CD4-positive, alpha-beta T cell treated with Interleukin-17A for 4 hours (primary cell): ENCODE results near the gene BOD1.

ENCODE experiments used
- DNase-seq: peaks from one replicate; pipeline ENCODE4 v3.0.0-alpha.2; 2020; ENCODE audit warnings: mixed read lengths

BOD1 gene

DNA sequence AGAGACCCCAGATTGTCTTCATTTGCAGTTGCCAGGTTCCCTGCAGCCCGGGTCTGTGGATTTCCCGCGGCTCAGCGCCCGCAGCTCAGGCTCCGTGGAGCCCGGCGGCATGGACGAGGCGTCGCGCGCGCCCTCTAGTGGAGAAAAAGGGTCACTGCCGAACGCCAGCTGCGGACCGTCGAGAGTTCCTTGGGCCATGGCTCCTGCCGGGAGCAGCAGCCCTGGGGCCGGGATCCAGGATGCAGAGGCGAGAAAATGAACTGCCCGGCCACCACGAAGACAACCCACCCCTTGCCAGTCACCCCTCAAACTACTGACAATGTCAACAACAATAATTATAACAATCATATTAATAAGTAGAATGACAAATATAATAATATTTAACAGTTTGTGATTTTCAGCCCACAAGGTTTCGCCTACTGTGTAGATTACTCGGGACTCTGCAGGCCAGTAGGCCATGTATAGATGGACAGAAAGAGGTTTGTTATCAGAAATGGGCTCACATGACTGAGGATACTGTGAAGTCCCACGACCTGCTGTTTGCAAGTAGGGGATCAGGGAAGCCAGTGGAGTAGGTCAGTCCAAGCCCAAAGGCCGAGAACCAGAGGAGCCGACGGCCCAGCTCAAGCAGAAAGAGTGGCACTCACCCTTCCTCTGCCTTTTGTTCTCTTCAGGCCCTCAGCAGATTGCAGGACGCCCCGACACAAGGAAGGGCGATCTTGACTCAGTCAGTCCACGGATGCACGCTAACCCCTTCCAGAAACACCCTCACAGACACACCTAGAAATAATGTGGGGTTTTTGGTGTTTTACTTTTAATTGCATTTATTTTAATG lies 43.1 kb downstream of the BOD1 start:
- DNase-seq = peak; percentile 71

DNA sequence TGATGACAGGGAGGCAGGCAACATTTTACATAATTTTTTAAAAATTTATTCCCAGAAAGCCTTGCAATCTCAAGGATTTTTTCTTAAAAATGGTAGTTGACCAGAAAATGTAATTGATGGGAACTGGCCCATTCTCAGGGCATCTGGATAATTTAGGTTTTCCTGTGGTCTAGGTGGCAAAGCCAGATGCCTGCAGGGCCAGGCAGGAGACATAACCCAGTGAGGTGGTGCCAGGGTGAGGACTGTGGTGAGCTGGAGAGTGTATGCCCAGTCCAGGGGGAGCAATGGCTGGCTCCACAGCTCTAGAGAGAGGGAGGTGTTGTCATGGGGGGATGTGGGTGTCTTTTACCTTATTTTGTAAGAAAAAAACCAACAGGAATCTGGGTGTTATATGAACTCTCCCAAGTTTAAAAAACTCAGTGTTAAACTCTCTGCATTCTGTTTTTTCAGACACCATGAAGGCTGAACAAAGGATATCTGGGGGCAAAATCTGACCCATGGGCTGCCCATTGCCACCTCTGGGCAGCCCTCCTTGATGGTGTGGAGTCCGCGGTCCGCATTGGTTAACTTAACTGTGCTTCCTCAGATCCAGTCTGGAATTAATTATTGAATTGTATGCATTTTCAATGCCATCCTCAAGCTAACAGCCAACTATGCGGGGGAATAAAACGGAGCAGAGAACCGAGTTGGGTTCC lies 43.9 kb downstream of the BOD1 start:
- DNase-seq = no peak

DNA sequence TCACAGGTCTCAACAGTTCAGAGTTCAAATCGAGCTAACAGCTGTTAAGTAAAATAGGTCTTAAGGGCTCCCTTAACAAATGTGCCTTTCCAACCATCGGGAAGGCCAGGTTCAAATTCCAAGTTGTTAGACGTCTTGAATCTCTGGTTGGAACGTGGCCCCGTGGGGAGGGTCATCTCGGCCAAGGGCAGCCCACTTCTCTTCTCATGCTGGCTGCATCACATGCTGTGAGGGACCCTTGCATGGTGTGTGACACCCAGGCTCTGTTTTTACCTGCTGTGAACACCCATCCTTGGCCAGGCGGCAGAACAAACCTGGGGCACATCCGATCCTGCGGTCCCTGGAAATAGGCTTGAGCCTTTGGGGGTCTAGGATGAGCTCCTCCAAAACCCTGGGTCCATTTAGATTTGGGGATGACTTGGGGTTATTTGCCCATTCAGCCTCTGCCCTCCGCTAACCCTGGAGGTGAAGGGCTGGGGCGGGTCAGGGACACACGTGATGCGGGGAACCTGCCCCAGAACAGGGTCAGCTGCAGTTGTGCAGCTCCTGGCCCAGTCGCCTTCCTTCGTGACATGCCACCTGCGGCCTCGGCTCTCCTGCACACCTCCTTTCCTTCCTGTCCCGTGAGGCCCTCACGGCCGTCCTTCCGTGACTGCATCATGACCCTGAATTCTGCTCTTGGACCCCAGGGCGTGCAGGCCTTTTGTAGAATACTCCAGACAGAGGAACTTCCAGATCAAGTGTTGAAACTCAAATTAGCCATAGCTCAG lies 45.9 kb downstream of the BOD1 start:
- DNase-seq = no peak

DNA sequence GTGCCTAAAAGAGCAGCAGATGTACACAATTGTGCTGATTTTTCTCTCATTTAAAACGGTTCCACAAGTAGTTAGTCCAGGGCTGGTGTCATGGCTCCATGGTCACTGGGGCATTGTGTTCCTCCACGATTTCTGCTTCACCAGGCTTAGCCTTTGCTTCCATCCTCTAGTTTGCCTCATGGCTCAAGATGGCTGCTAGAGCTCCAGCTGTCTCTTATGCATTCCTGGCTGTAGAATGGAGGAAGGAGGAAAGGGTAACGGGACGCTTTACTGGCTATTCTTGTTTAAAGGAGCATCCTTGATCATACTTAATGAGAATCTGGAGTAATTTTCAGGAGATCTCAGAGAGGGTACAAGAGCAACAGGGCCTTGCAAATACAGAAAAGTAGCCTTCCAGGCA lies 47.7 kb downstream of the BOD1 start:
- no peak for DNase-seq

DNA sequence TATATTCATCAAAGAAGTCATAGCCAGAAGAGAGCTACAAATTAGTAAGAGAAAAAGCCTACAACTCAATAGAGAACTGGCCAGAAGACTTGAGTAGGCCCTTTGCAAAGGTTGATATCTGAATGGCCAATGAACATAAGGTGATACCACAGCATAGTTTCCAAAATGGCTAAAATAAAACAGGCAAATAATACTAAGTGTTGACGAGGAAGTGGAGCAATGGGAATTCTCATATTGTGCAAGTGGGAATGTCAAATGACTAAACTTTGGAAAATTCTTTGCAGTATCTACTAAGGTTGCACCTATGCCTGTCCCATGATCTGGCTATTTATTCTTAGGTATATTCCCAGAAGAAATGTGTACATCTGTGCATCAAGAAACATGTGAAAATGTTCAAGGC lies 48.3 kb downstream of the BOD1 start:
- DNase-seq = no peak

DNA sequence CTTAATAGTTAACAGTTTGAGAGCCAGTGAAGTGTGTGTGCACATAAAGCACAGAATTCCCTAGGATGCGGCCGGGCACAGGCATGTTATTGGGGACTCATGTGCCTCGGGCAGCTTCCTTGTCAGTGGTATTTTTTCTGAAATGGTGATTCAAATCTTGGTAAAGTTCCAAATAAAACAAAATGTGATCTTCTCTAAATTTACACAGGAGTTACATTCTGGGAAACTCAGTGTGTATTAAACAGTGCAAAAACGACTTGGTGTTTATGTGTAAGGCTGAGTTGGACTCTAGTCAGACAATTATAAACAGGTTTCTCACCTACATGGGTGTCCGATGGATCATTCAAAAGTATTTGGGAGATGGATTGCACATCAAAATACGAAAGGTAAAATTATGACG lies 48.9 kb downstream of the BOD1 start:
- DNase-seq = no peak

DNA sequence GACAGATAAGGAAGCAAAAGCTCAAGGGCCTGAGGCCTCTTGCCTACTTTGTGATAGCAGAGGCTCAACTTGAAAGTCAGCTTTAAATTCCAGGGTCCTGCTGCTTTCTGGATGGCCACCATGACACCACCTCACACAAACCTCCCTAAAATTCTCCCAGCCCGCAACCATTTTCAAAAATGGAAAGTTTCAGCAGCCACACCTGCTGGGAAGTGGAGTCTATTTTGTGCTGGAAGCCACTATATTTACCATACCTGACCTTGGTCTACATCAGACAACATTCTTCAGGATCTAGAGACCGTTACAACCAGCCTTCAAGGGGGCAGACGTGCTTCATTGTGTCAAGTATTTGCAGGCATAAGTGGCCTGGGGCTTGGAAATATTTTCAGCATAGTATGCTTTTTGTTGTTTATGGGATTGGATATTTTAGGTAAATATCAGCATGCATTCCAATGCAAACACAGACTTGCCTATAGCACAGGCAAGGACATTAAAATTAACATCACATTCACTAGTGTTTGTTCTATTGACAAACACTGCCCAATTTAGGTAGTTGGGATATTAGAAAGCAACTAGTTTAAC lies 50.9 kb downstream of the BOD1 start:
- DNase-seq = no peak

DNA sequence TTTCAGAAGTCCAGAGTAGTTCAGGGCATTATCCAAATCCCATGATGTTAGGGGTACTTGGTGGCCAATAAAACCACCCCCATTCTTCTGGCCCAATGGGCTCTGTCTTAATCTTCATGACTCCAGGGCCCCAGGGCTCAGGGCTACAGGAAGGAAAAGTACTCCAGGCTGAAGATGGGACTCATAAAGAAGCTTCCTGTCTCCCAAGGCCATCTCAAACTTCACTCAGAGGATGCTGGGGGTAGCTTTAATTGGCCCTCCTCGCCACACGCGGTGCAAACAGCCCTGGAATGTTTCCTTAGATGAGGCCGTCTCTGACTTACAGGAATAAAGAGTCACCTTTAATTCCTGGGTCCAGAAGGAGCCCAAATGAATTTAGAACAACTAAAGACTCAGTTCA lies 52.3 kb downstream of the BOD1 start:
- no peak for DNase-seq

DNA sequence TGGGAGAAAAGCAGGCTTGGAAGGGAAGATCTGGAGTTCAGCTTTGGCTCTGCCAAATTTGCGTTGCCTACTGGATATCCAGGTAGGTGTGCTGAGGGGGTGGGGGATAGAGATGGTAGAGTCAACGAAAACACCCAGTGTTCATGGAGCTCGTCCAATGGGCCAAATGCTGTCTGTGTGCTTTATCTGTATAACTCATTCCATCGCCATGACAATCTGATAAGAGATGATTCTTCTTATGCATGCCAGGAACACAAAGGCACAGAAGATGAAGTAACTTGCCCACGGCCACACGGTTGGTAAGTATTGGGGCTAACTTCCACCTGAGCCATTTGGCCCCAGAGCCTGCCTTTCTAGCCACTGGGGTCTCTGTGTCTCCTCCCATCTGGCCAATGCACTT lies 53.2 kb downstream of the BOD1 start:
- no peak for DNase-seq

DNA sequence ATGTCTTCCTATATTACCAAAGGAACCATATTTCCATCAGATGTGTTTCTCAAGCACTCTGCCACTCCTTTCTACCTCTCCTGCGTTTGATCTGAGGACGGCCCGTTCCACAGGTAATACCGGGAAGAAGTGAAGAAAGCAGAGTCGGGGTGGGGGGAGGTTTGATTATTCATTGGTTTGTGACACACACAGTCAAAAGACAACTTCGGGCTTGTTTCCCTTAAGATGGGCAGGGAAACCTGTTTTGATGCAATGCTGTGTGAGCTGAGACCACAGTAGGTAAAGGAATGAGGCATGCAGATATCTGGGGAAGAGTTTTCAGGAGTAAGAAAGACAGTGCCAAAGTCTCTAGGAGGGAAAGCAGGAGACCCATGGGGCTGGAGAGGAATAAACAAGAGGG lies 54.0 kb downstream of the BOD1 start:
- DNase-seq = no peak
